ENCODE results near the gene LY6G5B.

LY6G5B gene

DNA sequence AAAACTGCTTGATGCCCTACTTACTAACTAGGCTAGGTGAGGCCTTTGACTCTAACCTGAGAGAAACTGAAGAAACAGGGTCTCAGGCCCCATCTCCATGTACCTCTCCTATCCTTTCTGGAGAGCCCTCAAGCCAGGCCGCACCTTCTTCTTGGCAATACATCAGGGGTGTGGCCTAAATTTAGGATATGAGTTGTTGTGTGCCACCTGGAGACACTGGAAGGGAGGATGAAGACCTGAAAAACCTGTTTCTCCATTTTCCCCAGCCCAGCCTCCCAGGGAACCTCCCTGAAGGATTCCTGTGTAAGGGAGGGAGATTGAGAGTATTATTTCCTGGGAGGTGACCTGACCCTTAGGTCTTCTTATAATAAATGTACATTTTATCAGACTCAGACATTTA, 48.5 kb downstream of the LY6G5B start:
- Histone ChIP-seq H3K9me3 (ENCODE audit: severe bottlenecking) (no peaks in the 10 kb centered on the region), H3K4me1 (ENCODE audit: insufficient read depth, poor library complexity, severe bottlenecking) (peaks cover 16% of the 10 kb centered on the region), H3K27me3 (ENCODE audit: insufficient read depth, poor library complexity, severe bottlenecking) (no peaks in the 10 kb centered on the region), H3K27ac (ENCODE audit: poor library complexity, severe bottlenecking) (peak overlapping the region; percentile 39), H3K36me3 (ENCODE audit: low read depth) (no peaks in the 10 kb centered on the region), H3K4me3 (ENCODE audit: severe bottlenecking) (no peak overlapping the region)
- TF ChIP-seq, protein P1, sequence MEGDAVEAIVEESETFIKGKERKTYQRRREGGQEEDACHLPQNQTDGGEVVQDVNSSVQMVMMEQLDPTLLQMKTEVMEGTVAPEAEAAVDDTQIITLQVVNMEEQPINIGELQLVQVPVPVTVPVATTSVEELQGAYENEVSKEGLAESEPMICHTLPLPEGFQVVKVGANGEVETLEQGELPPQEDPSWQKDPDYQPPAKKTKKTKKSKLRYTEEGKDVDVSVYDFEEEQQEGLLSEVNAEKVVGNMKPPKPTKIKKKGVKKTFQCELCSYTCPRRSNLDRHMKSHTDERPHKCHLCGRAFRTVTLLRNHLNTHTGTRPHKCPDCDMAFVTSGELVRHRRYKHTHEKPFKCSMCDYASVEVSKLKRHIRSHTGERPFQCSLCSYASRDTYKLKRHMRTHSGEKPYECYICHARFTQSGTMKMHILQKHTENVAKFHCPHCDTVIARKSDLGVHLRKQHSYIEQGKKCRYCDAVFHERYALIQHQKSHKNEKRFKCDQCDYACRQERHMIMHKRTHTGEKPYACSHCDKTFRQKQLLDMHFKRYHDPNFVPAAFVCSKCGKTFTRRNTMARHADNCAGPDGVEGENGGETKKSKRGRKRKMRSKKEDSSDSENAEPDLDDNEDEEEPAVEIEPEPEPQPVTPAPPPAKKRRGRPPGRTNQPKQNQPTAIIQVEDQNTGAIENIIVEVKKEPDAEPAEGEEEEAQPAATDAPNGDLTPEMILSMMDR (IDR thresholded peaks at IDR 0.05; ENCODE audit: poor library complexity, severe bottlenecking): no peak
- DNase-seq (ENCODE audit: low spot score): no peak
- peak; percentile 81 for ATAC-seq (ENCODE audit: low read depth)

DNA sequence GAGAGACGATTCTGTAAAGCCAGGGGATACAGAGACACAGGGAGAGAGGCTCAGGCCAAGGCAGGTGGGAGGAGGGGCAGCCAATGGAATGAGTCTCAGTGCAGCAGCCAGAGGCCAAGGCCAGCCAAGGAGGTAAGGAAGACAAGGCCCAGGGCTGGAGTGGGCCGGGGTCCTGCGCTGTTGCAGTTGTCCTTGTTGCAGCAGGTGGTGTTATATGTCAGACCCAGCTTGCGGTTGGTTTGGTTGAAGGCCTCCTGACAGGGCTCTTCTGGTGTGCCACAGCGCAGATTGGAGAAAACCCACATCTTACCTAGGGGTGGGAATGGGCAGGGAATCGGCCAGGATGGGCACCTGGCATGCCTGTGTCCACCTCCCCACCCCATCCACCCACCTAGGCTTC, 49.2 kb downstream of the LY6G5B start:
- Histone ChIP-seq H3K4me1 (ENCODE audit: insufficient read depth, poor library complexity, severe bottlenecking) (peaks cover 16% of the 10 kb centered on the region), H3K36me3 (ENCODE audit: low read depth) (no peaks in the 10 kb centered on the region), H3K4me3 (ENCODE audit: severe bottlenecking) (no peak overlapping the region), H3K9me3 (ENCODE audit: severe bottlenecking) (no peaks in the 10 kb centered on the region), H3K27me3 (ENCODE audit: insufficient read depth, poor library complexity, severe bottlenecking) (no peaks in the 10 kb centered on the region), H3K27ac (ENCODE audit: poor library complexity, severe bottlenecking) (peak overlapping the region; percentile 39)
- no peak for ATAC-seq (ENCODE audit: low read depth)
- TF ChIP-seq, protein P1 (IDR thresholded peaks at IDR 0.05; ENCODE audit: poor library complexity, severe bottlenecking): no peak
- no peak for DNase-seq (ENCODE audit: low spot score)

DNA sequence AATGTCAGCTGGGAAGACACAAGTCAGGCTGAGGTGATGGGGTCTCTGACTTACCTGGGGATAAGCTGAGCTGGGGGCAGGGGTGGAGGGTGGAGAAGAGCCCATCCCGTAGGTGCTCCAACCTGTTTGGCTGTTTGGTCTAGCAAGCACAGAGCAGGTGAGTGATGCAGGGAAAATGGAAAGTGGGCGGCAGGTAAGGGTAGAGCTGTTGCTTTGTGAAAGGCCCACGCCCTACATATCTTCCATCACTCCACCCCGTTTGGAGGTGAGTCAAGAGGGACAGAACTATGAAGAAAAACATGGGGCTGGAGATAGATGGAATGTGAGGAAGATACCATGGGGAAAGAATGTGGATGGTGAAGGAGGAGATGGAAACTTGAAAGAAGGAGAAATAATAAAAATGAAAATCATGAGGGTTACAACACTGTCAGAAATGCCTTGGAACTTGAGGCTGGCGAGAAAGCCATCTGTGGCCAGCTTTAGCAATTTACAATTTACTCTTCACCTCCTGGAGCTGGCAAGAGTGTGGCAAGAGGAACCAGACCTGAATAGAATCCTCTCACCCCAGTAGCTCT, 50.5 kb downstream of the LY6G5B start:
- H3K27me3 ChIP-seq (ENCODE audit: insufficient read depth, poor library complexity, severe bottlenecking): no peaks in the 10 kb centered on the region
- H3K4me3 ChIP-seq (ENCODE audit: severe bottlenecking): no peak overlapping the region
- no peaks in the 10 kb centered on the region for H3K36me3 ChIP-seq (ENCODE audit: low read depth)
- TF ChIP-seq, protein P1 (IDR thresholded peaks at IDR 0.05; ENCODE audit: poor library complexity, severe bottlenecking): no peak
- peaks cover 16% of the 10 kb centered on the region for H3K4me1 ChIP-seq (ENCODE audit: insufficient read depth, poor library complexity, severe bottlenecking)
- DNase-seq (ENCODE audit: low spot score) (no peak), ATAC-seq (ENCODE audit: low read depth) (peak; percentile 44; the same call in 2 of the 3 replicates)
- H3K9me3 ChIP-seq (ENCODE audit: severe bottlenecking): no peaks in the 10 kb centered on the region
- no peak overlapping the region for H3K27ac ChIP-seq (ENCODE audit: poor library complexity, severe bottlenecking)

DNA sequence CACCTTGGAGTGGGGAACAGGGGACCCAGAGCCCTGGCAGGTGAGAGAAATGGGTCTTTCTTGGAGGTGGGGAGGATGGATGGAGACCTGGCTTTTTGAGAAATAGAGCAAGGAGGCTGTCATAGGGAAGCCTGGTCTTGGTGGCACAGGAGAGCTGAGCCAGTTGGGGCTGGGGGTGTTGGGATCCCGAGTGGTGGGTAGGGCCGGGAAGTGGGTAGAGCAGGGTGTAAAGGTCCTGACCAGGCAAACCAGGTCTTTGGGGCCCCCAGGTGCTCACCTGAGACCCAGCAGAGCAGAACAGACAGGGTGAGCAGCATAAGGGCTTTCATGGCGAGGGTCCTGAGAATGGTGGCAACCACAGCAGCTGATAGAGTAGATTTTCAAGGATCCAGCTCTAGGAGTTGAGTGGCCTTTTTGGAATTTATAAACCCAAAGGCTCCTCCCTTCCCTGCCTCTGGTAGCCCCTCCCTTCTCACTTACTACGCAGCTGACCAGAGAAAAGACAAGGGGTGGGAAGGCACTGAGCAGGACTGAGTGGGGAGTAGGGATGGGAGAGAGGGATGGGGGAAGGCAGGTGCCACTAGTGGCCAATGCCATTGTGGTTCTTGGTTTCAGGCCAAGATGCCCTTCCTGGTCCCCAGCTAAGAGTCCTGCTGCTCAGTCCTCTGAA, 51.7 kb downstream of the LY6G5B start, which contains the start of gene LY6G6C:
TSS of gene LY6G6C (minus strand) at position 396 of the 670 bp plus-strand sequence. CDS start at position 329, 67 bp downstream.
- H3K4me3 ChIP-seq (ENCODE audit: severe bottlenecking): no peak within 1 kb of the TSS
- no peak for DNase-seq (ENCODE audit: low spot score)
- no peak for ATAC-seq (ENCODE audit: low read depth)
- no peaks in the 10 kb centered on the region for H3K27me3 ChIP-seq (ENCODE audit: insufficient read depth, poor library complexity, severe bottlenecking)
- no peaks in the 10 kb centered on the region for H3K36me3 ChIP-seq (ENCODE audit: low read depth)
- H3K4me1 ChIP-seq (ENCODE audit: insufficient read depth, poor library complexity, severe bottlenecking): peaks cover 16% of the 10 kb centered on the region
- H3K9me3 ChIP-seq (ENCODE audit: severe bottlenecking): no peaks in the 10 kb centered on the region
- no peak within 1 kb of the TSS for H3K27ac ChIP-seq (ENCODE audit: poor library complexity, severe bottlenecking)
- TF ChIP-seq, protein P1 (IDR thresholded peaks at IDR 0.05; ENCODE audit: poor library complexity, severe bottlenecking): no peak

DNA sequence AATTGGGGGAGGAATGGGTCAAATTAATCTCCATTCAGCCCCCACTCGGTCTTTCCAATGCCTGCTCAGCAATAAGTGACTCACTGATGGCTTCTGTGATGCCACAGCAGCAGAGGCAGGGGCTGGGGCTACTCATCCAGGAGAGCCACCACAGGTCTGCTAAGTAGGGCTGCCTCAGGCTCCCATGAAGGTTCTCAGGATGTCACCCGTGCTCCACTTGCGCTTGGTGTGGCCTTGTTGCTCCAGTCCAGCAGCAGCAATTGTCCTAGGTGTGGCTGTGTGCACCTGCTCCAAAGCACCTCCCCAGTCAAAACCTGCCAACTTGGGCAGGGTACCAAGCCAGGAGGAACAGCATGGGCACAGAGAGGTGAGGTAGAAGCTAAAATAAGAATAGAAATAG, 52.4 kb downstream of the LY6G5B start:
- ATAC-seq (ENCODE audit: low read depth) (no peak), DNase-seq (ENCODE audit: low spot score) (no peak)
- TF ChIP-seq, protein P1 (IDR thresholded peaks at IDR 0.05; ENCODE audit: poor library complexity, severe bottlenecking): no peak
- H3K4me3 ChIP-seq (ENCODE audit: severe bottlenecking): no peak overlapping the region
- no peaks in the 10 kb centered on the region for H3K36me3 ChIP-seq (ENCODE audit: low read depth)
- H3K27me3 ChIP-seq (ENCODE audit: insufficient read depth, poor library complexity, severe bottlenecking): no peaks in the 10 kb centered on the region
- peaks cover 16% of the 10 kb centered on the region for H3K4me1 ChIP-seq (ENCODE audit: insufficient read depth, poor library complexity, severe bottlenecking)
- no peak overlapping the region for H3K27ac ChIP-seq (ENCODE audit: poor library complexity, severe bottlenecking)
- H3K9me3 ChIP-seq (ENCODE audit: severe bottlenecking): no peaks in the 10 kb centered on the region

All from RWPE2 (cell line).